Renal cortical epithelial cell (primary cell): ENCODE data around the gene ELN. TPM values are rescaled to one million over a fixed set of nuclear protein-coding genes. Genes with fewer than 3 reads are reported as not detected.
"Not testable (repeated sequence)": the region's sequence is repeated elsewhere in the genome, so short reads cannot be mapped to it uniquely, and the experiment has no call there.

Experiments
- DNase-seq: peaks from one replicate; pipeline ENCODE4 v3.0.0-alpha.2; 2011; ENCODE audit warnings: low read depth
- total RNA-seq: library from RNA; depleted of rRNA; stranded (reverse); fragments of >200 nt; gene quantifications from 2 replicates; pipeline ENCODE4 v1.2.3, GENCODE V29; 2014

ELN gene
- total RNA-seq, 1 donor from 2014 or later = 0.15 TPM

- no peak for DNase-seq
Measured at GRCh38 chr7:74000489-74001149, 27.4 kb upstream of the ELN start.

- no peak for DNase-seq
Measured at GRCh38 chr7:74001150-74001494, 26.9 kb upstream of the ELN start.

- DNase-seq = peak; percentile 40
Measured at GRCh38 chr7:74002474-74003017, 25.4 kb upstream of the ELN start.

- no peak for DNase-seq
Measured at GRCh38 chr7:74003621-74004020, 24.4 kb upstream of the ELN start.

GRCh38 chr7:74006032-74006431, 21.9 kb upstream of the ELN start:
- no peak for DNase-seq

- no peak for DNase-seq
Measured at GRCh38 chr7:74006451-74007241, 21.3 kb upstream of the ELN start.

- no peak for DNase-seq
Measured at GRCh38 chr7:74007242-74007567, 20.8 kb upstream of the ELN start.

- DNase-seq = no peak
Measured at GRCh38 chr7:74008687-74009086, 19.3 kb upstream of the ELN start.

GRCh38 chr7:74009719-74010118, 18.3 kb upstream of the ELN start:
- DNase-seq = no peak

GRCh38 chr7:74010407-74010806, 17.6 kb upstream of the ELN start:
- no peak for DNase-seq

GRCh38 chr7:74011421-74011820, 16.6 kb upstream of the ELN start:
- not testable (repeated sequence) for DNase-seq

- no peak for DNase-seq
Measured at GRCh38 chr7:74012842-74013249, 15.1 kb upstream of the ELN start.

GRCh38 chr7:74013539-74014272, 14.3 kb upstream of the ELN start:
- DNase-seq = no peak

- no peak for DNase-seq
Measured at GRCh38 chr7:74014931-74015330, 13.0 kb upstream of the ELN start.

- DNase-seq = no peak
Measured at GRCh38 chr7:74015670-74016069, 12.3 kb upstream of the ELN start.

GRCh38 chr7:74017125-74017524, 10.8 kb upstream of the ELN start:
- no peak for DNase-seq

- DNase-seq = no peak
Measured at GRCh38 chr7:74018246-74018895, 9.6 kb upstream of the ELN start.

- DNase-seq = no peak
Measured at GRCh38 chr7:74019149-74019548, 8.8 kb upstream of the ELN start.

GRCh38 chr7:74020390-74020789, 7.6 kb upstream of the ELN start:
- no peak for DNase-seq

GRCh38 chr7:74021546-74022320, 6.2 kb upstream of the ELN start:
- no peak for DNase-seq

- DNase-seq = no peak
Measured at GRCh38 chr7:74022507-74022906, 5.5 kb upstream of the ELN start.
